Psoas muscle (tissue), 8 donors: ENCODE results near the gene ATP9B. TPM values are rescaled to one million over a fixed set of nuclear protein-coding genes. Genes with fewer than 3 reads are reported as not detected.
"Not testable (repeated sequence)": the region's sequence is repeated elsewhere in the genome, so short reads cannot be mapped to it uniquely, and the experiment has no call there.

Source experiments
- ATAC-seq, 4 donors: fragments of 200-7000 bp; cut with Tn5 transposase; one replicate each; pipeline ENCODE4 v1.9.1; 2020; ENCODE audit warnings: moderate library complexity in 3 of 4, mild to moderate bottlenecking in 2 of 4
- DNase-seq, 2 donors: peaks; one replicate each; pipeline ENCODE4 v3.0.0-alpha.2; 2020
- H3K27ac ChIP-seq: fragments of 200-600 bp; one replicate; pipeline ENCODE4 v1.8.0; 2022
- H3K27me3 ChIP-seq, 3 donors: fragments of 200-600 bp in 1 of 3; one replicate each; pipeline versions ENCODE4 v1.6.1 to v1.8.0; 2013 to 2022; ENCODE audit warnings: low read length in 2 of 3, mild to moderate bottlenecking in 2 of 3, moderate library complexity in 1 of 3; ENCODE audit not compliant: insufficient read depth in 3 of 3
- H3K36me3 ChIP-seq, 2 donors: fragments of 200-600 bp in 1 of 2; one replicate each; pipeline versions ENCODE4 v1.6.1 to v1.8.0; 2013 to 2022; ENCODE audit warnings: low read depth in 1 of 2, mild to moderate bottlenecking in 1 of 2, moderate library complexity in 1 of 2; ENCODE audit not compliant: insufficient read depth in 1 of 2
- H3K4me1 ChIP-seq: fragments of 200-600 bp; one replicate; pipeline ENCODE4 v1.8.0; 2022
- H3K4me3 ChIP-seq: fragments of 200-600 bp; one replicate; pipeline ENCODE4 v1.8.0; 2022; ENCODE audit warnings: mild to moderate bottlenecking
- H3K9me3 ChIP-seq: fragments of 200-600 bp; one replicate; pipeline ENCODE4 v1.8.0; 2022
- CTCF ChIP-seq: fragments of 200-600 bp; IDR thresholded peaks from one replicate; pipeline ENCODE4 v1.8.0; 2022; ENCODE audit warnings: antibody characterized with exemption
- WGBS, 3 donors: extraction: QIAGEN DNeasy Blood & Tissue Kit; methylation state at CpG; one replicate each; pipeline versions ENCODE4 v1.1.6 to v1.1.7; 2013; 5-methylcytosine and 5-hydroxymethylcytosine counted together
- intact Hi-C, 2 donors: fragments of 100-400 bp; cut with DNase I; formaldehyde crosslinking; loops; one replicate each; pipeline versions ENCODE4 v1.11.0 to v1.14.2; 2022
- polyA plus RNA-seq, 3 donors: library from polyadenylated mRNA; stranded (reverse); fragments of 200-250 nt; gene quantifications; one replicate each; pipeline ENCODE4 v1.2.3, GENCODE V29; 2013
- total RNA-seq, 4 donors: library from RNA; stranded (reverse); fragmentation: NEBNext Ultra II Directional in 2 of 4; extraction: Animal tissue kit (Norgen Biotek cat#: 25700) in 2 of 4; gene quantifications; one replicate each; pipeline versions ENCODE4 v1.2.1 to v1.2.4, GENCODE V29; 2021 to 2023
- donor health status: healthy with polysubstance abuse.
- donor health status: DM: no; HTN: no; CAD: no; lungs with moderate emphysema.
- donor health status: Bipolar disorder and iron deficiency.
- donor health status: healthy.
- donor health status: DM: yes; HTN: yes; CAD: no.
- donor health status: DM: no; HTN: no; CAD: no.
- donor health status: DM: no; HTN: no; CAD: no.
- donor health status: DM: yes; HTN: yes; CAD: no.

The ATP9B gene
- total and polyA plus RNA-seq, 7 donors = 5.0 to 22.1 (median 9.8) TPM

- Histone ChIP-seq H3K27ac (no peak overlapping the region), H3K4me1 (no peaks in the 10 kb centered on the region), H3K27me3 (no peaks in the 10 kb centered on the region), H3K9me3 (no peaks in the 10 kb centered on the region), H3K4me3 (no peak overlapping the region), H3K36me3 (peaks cover 0 to 33% of the 10 kb centered on the region in 2 donors)
- ATAC-seq (no peak), DNase-seq (no peak)
- intact Hi-C loops = no loop called here
- no peak for TF ChIP-seq CTCF
- 94 to 98% (median 97%) methylated on average over 2 of the region's 2 CpGs for WGBS, 3 donors
Measured at GRCh38 chr18:79372991-79373390, 303.8 kb downstream of the ATP9B start.

DNA sequence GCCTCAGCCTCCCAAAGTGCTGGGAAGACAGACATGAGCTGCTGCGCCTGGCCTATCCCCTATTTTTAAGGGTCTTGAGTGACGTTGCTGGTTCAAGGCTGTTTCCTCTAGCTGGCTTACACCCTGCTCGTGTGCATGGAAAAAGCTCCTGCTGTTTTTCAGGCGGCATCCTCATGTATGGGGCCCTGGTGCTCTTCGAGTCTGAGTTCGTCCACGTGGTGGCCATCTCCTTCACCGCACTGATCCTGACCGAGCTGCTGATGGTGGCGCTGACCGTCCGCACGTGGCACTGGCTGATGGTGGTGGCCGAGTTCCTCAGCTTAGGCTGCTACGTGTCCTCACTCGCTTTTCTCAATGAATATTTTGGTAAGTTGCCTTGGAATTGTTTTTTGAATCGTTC is 304.5 kb downstream of the ATP9B start:
- Histone ChIP-seq H3K9me3 (no peaks in the 10 kb centered on the region), H3K4me3 (no peak overlapping the region), H3K36me3 (peaks cover 0 to 36% of the 10 kb centered on the region in 2 donors), H3K27me3 (no peaks in the 10 kb centered on the region), H3K27ac (no peak overlapping the region), H3K4me1 (no peaks in the 10 kb centered on the region)
- WGBS, 3 donors = 93 to 97% (median 94%) methylated on average over 17 of the region's 17 CpGs
- no peak for TF ChIP-seq CTCF
- intact Hi-C loops = no loop called here
- ATAC-seq (no peak), DNase-seq (no peak)

GRCh38 chr18:79374408-79375171 is 305.4 kb downstream of the ATP9B start:
- no peaks in the 10 kb centered on the region for H3K27me3 ChIP-seq
- H3K4me3 ChIP-seq = no peak overlapping the region
- no peak overlapping the region for H3K27ac ChIP-seq
- H3K4me1 ChIP-seq = peaks cover 3% of the 10 kb centered on the region
- H3K9me3 ChIP-seq = no peaks in the 10 kb centered on the region
- peaks cover 0 to 36% of the 10 kb centered on the region in 2 donors for H3K36me3 ChIP-seq
- 89 to 94% (median 92%) methylated on average over 22 to 24 of the region's 32 CpGs for WGBS, 3 donors
- no peak for TF ChIP-seq CTCF
- intact Hi-C loops = no loop called here
- DNase-seq (no peak), ATAC-seq (no peak)

DNA sequence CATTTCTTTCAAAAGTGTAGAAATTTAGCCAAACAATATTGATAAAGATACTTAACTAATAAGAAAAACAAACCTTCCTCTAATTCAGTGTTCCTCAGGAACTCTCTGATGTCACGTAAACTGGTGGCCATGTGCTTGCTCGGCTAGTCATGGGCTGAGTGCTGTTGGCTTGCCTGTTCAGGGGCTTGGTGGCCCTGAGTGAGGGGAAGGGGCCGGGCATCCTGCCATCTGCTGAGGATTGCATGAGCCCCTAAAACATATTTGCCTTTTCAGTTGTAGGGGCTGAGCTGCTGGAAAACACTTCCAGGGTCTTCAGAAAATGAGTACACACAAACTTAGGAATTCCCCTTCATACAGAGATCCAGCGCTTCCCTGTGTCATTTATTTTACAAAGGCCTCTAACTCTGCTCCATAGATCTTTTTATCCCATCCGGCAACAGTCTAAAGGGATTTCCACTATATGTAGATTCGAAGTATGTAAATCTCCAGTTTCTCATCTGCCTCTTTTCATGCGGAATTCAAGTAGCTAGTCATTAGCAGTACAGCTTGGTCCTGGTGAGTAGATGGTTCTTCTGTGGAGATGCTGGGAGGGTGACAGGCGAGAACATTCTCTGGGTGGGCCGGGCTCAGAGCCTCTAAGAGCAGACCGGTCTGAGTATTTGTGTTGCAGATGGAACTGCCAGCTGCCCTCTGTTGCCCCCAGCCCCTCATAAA is 306.4 kb downstream of the ATP9B start:
- no peak for DNase-seq
- Histone ChIP-seq H3K36me3 (peaks cover 0 to 31% of the 10 kb centered on the region in 2 donors), H3K27me3 (no peaks in the 10 kb centered on the region), H3K4me3 (no peak overlapping the region), H3K9me3 (no peaks in the 10 kb centered on the region), H3K27ac (no peak overlapping the region), H3K4me1 (peaks cover 3% of the 10 kb centered on the region)
- ATAC-seq = no peak
- intact Hi-C loops = no loop called here
- TF ChIP-seq CTCF = no peak
- 89 to 94% (median 91%) methylated on average over 10 of the region's 10 CpGs for WGBS, 3 donors

DNA sequence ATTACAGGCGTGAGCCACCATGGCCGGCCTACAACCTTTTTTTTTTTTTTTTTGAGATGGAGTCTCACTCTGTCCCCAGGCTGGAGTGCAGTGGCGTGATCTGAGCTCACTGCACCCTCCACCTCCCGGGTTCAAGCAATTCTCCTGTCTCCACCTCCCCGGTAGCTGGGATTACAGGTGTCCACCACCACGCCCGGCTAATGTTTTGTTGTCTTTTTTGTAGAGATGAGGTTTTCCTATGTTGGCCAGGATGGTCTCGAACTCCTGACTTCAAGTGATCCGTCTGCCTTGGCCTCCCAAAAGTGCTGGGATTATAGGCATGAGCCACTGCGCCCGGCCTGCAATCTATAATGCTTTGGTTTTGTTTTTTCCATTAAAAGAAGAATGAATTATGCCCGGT is 307.5 kb downstream of the ATP9B start:
- H3K4me1 ChIP-seq, DNase-seq, H3K9me3 ChIP-seq, intact Hi-C loops, ATAC-seq, H3K27ac ChIP-seq, H3K27me3 ChIP-seq, H3K4me3 ChIP-seq: not testable (repeated sequence)
- WGBS, 3 donors = 86 to 95% (median 92%) methylated on average over 12 of the region's 12 CpGs
- H3K36me3 ChIP-seq = peaks cover 0 to 26% of the 10 kb centered on the region in 2 donors
